SU-DHL-6 (cell line): ENCODE data around the gene GEMIN2.

ENCODE experiments used
- H2AFZ ChIP-seq: fragments of 200-600 bp; sonication (generic); 2 replicates; pipeline ENCODE4 v1.6.1; 2014; ENCODE audit warnings: low read depth, mild to moderate bottlenecking, moderate library complexity, mixed read lengths, antibody characterized with exemption, low read length; ENCODE audit not compliant: severe bottlenecking
- H3F3A ChIP-seq: fragments of 200-600 bp; shearing (Covaris generic); 2 replicates; pipeline ENCODE4 v1.6.0; 2016; ENCODE audit warnings: antibody characterized with exemption, mild to moderate bottlenecking; ENCODE audit not compliant: insufficient read depth
- H3K27ac ChIP-seq: fragments of 200-600 bp; sonication (generic); 2 replicates; pipeline ENCODE4 v1.5.1; 2016; ENCODE audit warnings: low read depth, mild to moderate bottlenecking, low read length, moderate library complexity, mixed read lengths
- H3K27me3 ChIP-seq: fragments of 200-600 bp; sonication (generic), shearing (Covaris generic); 2 replicates; pipeline ENCODE4 v1.6.0; 2014; ENCODE audit warnings: mild to moderate bottlenecking, low read length
- H3K36me3 ChIP-seq: fragments of 200-600 bp; sonication (generic); 2 replicates; pipeline ENCODE4 v1.6.1; 2014; ENCODE audit warnings: mild to moderate bottlenecking, low read length, mixed read lengths
- H3K4me2 ChIP-seq: fragments of 300-600, 200-600 bp; shearing (Covaris generic), sonication (generic); 2 replicates; pipeline ENCODE4 v1.6.0; 2014; ENCODE audit warnings: low read length, low read depth, mild to moderate bottlenecking; ENCODE audit not compliant: poor library complexity, severe bottlenecking
- H3K4me3 ChIP-seq: fragments of 200-600 bp; sonication (generic); 2 replicates; pipeline ENCODE4 v1.5.1; 2014; ENCODE audit warnings: antibody characterized with exemption, low read length, mild to moderate bottlenecking, mixed read lengths; ENCODE audit not compliant: insufficient read depth, poor library complexity, severe bottlenecking
- H3K79me2 ChIP-seq: fragments of 200-600 bp; sonication (generic); 2 replicates; pipeline ENCODE4 v1.6.1; 2014; ENCODE audit warnings: mild to moderate bottlenecking, low read length, moderate library complexity; ENCODE audit not compliant: insufficient read depth
- H3K9ac ChIP-seq: fragments of 200-600 bp; sonication (generic); 2 replicates; pipeline ENCODE4 v1.7.0; 2014; ENCODE audit warnings: mild to moderate bottlenecking, low read length
- H3K9me2 ChIP-seq: fragments of 200-600 bp; sonication (generic); replicated peaks from 2 replicates; pipeline ENCODE4 v1.6.1; 2014; ENCODE audit warnings: low read length; ENCODE audit not compliant: insufficient read depth
- H3K9me3 ChIP-seq: fragments of 200-600 bp; sonication (generic); 2 replicates; pipeline ENCODE4 v1.6.1; 2014; ENCODE audit warnings: low read length, mixed read lengths; ENCODE audit not compliant: insufficient read depth
- H4K20me1 ChIP-seq: fragments of 200-600 bp; sonication (generic); 2 replicates; pipeline ENCODE4 v1.6.1; 2014; ENCODE audit warnings: low read depth, mild to moderate bottlenecking, antibody characterized with exemption, low read length, moderate library complexity, mixed read lengths
- EZH2phosphoT487 ChIP-seq: fragments of 200-600 bp; sonication (generic), shearing (Covaris generic); conservative IDR thresholded peaks from 2 replicates; pipeline ENCODE4 v1.6.1; 2018; ENCODE audit warnings: mild to moderate bottlenecking, antibody characterized with exemption, low read length, moderate library complexity, mixed read lengths
- TF ChIP-seq, protein P1 (sequence below): fragments of 200-600 bp; sonication (generic); IDR thresholded peaks from one replicate; pipeline ENCODE4 v1.5.1; 2017; ENCODE audit warnings: antibody characterized with exemption, mild to moderate bottlenecking, low read length, moderate library complexity; ENCODE audit not compliant: insufficient read depth, poor library complexity, severe bottlenecking

The GEMIN2 gene

DNA sequence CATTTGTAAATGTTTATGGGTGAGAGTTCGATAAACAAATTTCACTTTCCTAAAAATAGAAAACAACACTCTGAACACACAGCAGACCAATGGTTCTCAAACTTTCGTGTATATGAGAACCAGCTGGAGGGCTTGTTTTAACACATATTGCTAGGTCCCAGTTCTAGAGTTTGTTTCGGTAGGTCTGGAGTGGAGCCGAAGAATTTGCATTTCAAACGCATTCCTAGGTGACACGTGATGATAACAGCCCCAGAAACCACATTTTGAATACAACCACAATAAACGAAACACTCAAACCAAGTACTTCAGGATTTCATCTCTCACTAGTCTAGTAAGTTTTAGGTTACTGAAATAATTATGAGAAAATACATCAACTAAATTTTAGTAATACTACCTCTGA, 28.2 kb upstream of the GEMIN2 start:
- peaks cover 33% of the 10 kb centered on the region; the same call in 1 of the 2 replicates for H3K36me3 ChIP-seq
- no peak overlapping the region for H3K9ac ChIP-seq
- no peaks in the 10 kb centered on the region for H3K27me3 ChIP-seq
- no peak overlapping the region for H3K4me2 ChIP-seq
- H3K27ac ChIP-seq = no peak overlapping the region
- no peaks in the 10 kb centered on the region for H4K20me1 ChIP-seq
- TF ChIP-seq EZH2phosphoT487 = no peak
- TF ChIP-seq, protein P1, sequence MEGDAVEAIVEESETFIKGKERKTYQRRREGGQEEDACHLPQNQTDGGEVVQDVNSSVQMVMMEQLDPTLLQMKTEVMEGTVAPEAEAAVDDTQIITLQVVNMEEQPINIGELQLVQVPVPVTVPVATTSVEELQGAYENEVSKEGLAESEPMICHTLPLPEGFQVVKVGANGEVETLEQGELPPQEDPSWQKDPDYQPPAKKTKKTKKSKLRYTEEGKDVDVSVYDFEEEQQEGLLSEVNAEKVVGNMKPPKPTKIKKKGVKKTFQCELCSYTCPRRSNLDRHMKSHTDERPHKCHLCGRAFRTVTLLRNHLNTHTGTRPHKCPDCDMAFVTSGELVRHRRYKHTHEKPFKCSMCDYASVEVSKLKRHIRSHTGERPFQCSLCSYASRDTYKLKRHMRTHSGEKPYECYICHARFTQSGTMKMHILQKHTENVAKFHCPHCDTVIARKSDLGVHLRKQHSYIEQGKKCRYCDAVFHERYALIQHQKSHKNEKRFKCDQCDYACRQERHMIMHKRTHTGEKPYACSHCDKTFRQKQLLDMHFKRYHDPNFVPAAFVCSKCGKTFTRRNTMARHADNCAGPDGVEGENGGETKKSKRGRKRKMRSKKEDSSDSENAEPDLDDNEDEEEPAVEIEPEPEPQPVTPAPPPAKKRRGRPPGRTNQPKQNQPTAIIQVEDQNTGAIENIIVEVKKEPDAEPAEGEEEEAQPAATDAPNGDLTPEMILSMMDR = no peak
- H3K4me3 ChIP-seq = no peak overlapping the region
- H3K79me2 ChIP-seq = no peaks in the 10 kb centered on the region
- no peak overlapping the region for H2AFZ ChIP-seq
- no peaks in the 10 kb centered on the region for H3K9me3 ChIP-seq
- no peaks in the 10 kb centered on the region for H3K9me2 ChIP-seq
- peaks cover 5% of the 10 kb centered on the region for H3F3A ChIP-seq

DNA sequence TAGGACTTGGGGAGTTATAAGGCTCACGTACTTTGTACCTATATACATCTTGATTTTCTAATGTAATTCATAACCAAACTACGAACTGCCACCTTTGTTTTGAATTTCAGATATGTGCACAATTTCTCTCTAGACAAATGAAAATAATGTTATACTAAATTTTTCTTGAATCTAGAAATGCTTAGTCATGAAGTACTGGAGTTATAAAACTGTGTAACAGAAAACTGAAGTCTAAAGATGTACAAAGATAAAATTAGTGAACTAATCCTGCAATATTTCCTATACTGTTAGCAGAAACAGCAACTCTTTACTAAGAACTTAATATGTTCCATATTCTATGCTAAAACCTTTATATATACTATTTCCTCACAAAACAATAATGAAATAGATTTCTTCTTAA, 26.6 kb upstream of the GEMIN2 start:
- Histone ChIP-seq H3K9ac (no peak overlapping the region), H2AFZ (no peak overlapping the region), H4K20me1 (no peaks in the 10 kb centered on the region), H3K79me2 (no peaks in the 10 kb centered on the region), H3K27me3 (no peaks in the 10 kb centered on the region), H3K36me3 (peaks cover 42% of the 10 kb centered on the region), H3K9me2 (no peaks in the 10 kb centered on the region), H3K9me3 (no peaks in the 10 kb centered on the region), H3K27ac (no peak overlapping the region), H3K4me3 (no peak overlapping the region), H3K4me2 (no peak overlapping the region), H3F3A (peaks cover 3% of the 10 kb centered on the region)
- TF ChIP-seq EZH2phosphoT487 = no peak
- TF ChIP-seq, protein P1 = no peak

DNA sequence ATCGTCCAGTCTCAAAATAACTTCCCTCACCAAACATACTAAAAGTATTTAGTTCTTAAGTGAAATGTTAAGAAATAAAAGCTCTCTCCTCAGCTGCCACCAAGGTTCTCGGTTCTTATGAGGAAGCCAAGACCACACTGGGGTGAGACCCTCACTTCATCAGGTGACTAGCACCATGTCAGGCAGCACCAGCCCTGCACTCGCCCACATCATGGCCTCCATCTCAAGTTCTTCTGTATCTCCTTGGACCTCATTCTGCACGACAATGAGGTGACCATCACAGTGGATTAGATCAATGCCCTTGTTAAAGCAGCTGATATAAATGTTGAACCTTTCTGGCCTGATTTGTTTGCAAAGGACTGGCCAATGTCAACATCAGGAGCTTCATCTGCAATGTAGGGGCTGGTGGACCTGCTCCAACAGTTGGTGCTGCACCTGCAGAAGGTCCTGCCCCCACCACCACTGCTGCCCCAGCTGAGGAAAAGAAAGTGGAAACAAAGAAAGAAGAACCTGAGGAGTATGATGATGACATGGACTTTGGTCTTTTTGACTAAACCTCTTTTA, 23.5 kb upstream of the GEMIN2 start:
- Histone ChIP-seq H3K4me2 (no peak overlapping the region), H2AFZ (no peak overlapping the region), H3K9me2 (no peaks in the 10 kb centered on the region), H3K9ac (no peak overlapping the region), H3K27ac (no peak overlapping the region), H3K27me3 (no peaks in the 10 kb centered on the region), H4K20me1 (no peaks in the 10 kb centered on the region), H3F3A (no peaks in the 10 kb centered on the region; the same call in 1 of the 2 replicates), H3K79me2 (no peaks in the 10 kb centered on the region), H3K4me3 (no peak overlapping the region), H3K36me3 (peaks cover 41% of the 10 kb centered on the region), H3K9me3 (no peaks in the 10 kb centered on the region)
- TF ChIP-seq, protein P1 = no peak
- TF ChIP-seq EZH2phosphoT487 = no peak
